Measurements from ENCODE around the gene GPR137.
A peak's percentile ranks its signal among the peaks of the same experiment; 100 is the strongest.
"Not testable (repeated sequence)": the region's sequence is repeated elsewhere in the genome, so short reads cannot be mapped to it uniquely, and the experiment has no call there.

The GPR137 gene, protein sequence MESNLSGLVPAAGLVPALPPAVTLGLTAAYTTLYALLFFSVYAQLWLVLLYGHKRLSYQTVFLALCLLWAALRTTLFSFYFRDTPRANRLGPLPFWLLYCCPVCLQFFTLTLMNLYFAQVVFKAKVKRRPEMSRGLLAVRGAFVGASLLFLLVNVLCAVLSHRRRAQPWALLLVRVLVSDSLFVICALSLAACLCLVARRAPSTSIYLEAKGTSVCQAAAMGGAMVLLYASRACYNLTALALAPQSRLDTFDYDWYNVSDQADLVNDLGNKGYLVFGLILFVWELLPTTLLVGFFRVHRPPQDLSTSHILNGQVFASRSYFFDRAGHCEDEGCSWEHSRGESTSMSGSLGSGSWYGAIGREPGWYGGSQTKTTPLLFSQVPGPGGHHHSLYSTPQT

GRCh38 chr11:64284962-64285884, at the start of gene GPR137:
Gene GPR137, plus strand, starts transcription at chr11:64285848. Its CDS starts 677 bp downstream, at chr11:64286525.
- peak; percentile 96 for DNase-seq

- DNase-seq = no peak
Measured at GRCh38 chr11:64237484-64237951, 48.1 kb upstream of the GPR137 start.

GRCh38 chr11:64238076-64238475, 47.6 kb upstream of the GPR137 start:
- no peak for DNase-seq

DNA sequence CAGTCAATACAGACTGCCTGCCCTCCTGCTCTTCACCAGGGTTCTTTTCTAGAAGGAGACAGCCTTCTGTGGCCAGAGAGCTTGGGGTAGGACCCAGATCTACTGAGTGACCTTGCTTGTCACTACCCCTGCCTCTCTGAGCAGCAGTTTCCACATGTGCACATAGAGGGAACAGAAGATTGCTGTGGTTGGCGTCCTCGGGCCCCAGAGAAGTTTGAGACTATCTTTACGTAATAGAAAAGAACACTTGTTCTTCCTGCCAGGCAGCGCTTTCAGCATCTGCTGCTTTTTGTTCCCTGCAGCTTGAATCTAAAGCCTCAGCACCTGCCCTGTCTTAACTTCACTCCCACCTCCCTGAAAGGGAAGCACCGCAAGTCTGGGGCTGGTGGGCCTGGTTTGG, 46.6 kb upstream of the GPR137 start:
- no peak for DNase-seq

DNA sequence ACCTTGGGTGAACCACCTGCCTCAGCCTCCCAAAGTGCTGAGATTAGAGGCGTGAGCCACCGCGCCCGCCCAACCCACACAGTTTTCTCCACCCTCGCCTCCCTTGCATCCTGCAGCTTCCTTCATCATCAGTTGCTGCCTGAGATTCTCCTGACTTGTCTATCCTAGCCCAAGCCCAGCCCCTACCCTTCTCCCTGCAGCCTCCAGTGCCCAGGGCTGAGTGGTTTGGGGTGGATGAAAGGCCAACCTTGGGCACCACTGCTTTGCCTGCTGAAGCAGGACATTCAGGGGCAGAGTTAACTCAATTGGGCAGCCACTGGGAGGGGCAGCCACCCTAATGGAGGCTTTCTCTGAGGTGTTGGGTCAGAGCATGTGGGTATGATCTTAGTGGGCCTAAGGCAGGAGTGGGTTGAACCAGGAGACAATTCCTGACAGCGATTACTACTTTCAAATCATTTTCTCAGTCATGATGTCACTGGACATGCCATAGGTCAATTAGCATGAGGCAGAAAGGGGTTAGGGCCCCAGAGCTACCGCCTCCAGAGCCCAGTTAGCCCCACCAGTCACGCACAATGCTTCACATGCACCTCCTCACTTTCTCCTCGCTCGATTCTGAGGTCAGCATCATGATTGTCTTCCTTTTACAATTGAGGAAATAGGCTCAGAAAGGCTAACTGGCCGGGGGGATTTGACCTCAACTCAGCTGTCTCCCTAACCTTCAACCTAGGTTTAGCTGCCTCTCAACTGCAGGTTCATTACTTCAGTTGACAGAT, 45.8 kb upstream of the GPR137 start:
- DNase-seq = no peak

DNA sequence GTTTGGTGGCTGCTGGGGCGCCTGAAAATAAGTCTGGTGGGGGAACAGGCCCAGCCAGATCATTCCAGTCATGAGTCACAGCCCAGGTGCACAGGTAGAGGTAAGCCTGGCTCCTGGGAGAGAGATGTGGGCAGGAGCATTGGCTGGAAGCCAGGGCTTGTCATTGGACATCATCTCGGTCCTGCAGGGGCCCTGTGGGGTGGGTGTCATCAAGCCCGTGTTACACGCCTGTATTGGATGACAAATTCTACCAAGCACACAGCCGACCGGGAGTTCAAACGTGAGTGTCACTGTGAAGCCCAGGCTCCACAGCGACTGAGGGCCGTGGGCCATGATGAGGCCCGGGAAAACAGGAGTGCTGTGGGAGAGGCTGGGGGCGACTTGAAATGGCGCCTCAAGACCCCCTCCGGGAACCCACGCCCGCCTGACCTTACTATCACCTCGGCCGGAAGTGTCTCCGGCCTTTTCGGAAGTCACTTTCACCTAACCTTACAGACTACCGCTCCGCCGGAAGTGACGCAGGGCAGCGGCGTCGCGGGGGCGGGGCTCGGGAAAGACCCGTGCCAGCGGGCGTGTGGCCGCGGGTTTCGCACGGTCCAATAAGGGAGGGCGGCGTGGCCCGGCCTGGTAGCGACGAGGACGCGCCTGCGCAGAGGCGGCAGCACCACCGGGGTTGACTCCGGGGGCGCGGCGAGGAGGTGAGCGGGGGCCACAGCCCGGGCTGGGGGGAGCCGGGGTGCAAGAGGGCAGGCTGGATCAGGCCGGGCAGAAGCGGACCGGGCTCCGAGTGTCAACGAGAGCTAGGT, 45.0 kb upstream of the GPR137 start, which contains the start of gene FKBP2:
Gene FKBP2 (plus strand): TSS at position 661 of the 806 bp plus-strand sequence. CDS start 1,293 bp downstream, outside the sequence.
- DNase-seq = peak; percentile 98

GRCh38 chr11:64241241-64241490, 44.5 kb upstream of the GPR137 start:
- peak; percentile 100 for DNase-seq

DNA sequence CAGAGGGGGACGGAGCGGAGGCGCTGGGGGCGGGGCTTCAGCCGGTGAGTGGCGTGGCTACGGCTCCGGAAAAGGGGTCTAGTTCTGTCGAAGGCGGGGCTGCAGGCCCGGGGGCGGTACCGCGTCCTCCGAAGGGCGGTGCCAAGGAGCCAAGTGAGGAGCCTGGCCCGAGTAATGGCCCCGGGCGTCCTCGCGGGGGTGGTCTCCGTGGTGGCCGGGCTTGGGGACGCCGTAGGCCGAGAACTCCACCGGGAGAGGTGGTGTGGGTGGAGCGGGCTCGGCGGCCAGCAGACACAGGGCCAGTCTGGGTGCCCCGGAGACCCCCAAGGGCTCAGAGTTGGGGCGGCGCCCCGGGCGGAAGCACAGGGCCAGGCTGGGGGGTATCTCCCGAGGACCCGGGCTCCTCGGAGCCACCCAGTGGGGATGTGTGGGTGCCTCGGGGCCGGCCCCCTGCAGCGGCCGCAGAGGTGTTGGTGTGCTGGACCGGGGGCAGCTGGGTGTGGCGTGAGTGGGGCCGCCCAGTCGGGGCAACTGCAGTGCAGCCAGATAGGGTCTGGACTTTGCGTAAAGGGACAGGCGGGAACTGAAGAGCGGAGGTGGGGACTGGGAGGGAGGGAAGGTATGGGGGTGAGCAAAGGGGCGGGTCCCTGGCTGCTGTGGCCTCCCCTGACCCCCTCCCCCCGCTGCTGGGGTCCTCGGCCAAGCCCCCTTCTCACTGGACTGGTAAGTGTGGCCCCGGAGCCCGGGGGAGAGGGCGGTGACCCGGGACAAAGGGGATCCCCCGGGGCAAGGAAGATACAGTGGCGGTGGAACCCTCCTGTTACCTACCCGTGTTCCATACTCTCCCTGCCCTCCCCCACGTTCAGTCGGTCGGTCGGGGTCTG, 43.9 kb upstream of the GPR137 start:
- DNase-seq = peak; percentile 63

- DNase-seq = no peak
Measured at GRCh38 chr11:64243236-64243854, 42.3 kb upstream of the GPR137 start.

GRCh38 chr11:64244107-64244506, 41.5 kb upstream of the GPR137 start:
- DNase-seq = no peak

GRCh38 chr11:64244966-64245365, 40.7 kb upstream of the GPR137 start:
- DNase-seq = no peak

DNA sequence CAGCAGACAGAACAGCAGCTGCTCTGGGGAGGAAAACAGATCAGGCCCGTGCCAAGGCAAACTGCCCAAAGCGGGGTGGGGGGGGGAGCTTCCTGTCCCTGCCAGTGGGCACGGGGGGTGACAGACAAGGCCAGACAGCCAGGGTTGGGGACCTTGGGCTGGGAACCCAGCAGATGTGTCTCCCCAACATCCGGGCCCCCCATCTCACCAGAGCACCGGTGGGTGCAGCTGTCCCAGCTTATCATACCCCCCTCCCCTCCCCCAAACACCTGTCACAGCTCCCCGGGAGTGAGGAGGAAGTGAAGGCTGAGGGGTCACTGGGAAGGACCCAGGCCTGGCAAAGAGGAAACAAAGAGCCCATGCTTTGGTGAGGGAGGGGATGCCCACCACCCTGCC, 40.2 kb upstream of the GPR137 start:
- DNase-seq = no peak

DNA sequence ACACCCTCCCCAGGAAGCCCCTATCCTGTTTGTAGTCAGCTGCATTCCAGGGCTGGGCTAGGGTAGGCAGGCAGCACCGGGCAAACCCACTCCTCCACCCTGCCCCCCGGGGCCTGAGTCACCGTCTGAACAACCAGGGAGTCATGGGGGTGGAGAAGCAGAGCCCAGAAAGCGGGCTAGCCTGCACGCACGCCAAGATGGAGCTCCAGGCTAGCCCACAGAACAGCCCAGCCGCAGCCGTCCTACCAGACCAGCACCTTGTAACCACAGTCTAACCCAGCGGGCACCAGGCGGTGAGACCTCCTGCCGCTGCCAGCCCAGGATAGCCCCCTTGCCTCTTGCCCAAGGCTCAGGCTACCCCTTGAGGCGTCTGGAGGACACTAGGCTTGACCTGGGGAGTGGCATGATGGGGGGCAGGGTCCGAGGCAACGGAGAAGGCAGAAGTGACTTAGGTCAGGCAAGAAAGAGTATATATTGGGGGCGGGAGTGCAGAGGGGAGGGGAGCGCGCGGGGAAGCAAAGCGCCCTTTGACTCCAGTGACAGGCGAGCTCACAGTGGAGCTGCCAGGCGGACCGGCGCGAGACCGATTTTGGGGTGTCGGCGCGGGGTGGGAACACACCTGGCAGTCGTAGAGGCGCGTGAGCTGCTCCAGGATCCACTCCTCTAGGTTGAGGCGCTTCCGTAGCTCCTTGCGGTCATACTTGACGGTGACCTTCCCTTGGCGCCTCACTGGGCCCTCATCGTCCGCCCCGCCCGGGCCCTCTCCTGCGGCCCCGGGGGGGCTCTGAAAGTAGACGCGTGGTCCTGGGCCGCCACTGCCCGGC, 39.6 kb upstream of the GPR137 start:
- peak; percentile 71 for DNase-seq

DNA sequence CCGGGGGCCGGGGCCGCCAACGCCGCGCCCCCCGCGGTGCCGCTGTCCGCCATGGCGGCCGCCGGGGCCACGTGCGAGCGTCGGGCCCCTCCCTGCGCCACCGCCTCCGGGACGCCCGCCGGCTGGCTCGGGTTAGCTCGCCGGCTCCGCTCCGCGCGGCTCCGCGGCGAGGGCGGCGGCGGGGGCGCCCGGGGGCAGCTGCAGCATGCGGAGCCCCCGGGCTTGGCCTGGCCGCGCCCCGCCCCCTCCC, 39.1 kb upstream of the GPR137 start:
- DNase-seq = not testable (repeated sequence)

DNA sequence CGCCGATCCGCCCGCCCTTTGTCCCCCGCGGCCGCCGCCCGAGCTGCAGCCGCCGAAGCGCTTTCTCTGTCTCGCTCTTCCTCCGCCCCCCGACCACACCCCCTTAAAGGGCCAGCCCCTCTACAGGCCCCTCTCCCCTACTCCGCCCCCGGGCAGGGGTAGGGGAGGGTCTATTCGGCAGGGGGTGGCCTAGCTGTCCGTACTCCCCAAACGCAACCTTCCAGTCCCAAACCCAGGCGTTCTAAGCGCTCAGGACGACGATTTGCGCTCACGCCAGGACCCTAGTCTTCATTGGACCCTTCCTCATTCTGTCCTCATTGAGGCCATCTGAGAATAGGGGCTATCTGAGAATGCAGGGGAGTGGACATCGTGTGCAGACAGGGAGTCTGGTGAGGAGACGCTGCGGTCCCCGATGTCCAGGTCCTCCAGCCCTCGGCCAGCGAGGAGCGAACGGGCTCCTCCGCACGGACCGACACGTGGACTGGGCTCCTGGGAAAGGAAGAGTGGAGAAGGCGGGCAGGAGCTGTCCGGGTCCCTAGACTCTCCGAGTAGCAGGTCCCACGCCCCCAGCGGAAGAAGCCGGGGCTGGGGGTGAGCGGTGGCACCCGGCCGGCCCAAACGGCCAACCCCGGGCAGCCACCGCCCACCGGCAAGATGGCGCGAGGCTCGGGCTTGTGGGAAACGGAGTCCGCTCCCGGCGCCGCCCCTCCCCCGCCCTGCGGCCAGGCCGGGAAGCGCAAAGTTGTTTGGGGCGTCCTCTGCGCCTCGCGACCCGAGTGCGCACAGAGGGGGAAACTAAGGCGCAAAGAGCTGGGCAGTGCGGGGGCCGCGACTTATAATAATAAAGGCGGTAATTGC, 38.5 kb upstream of the GPR137 start, which contains the start of gene PPP1R14B:
Gene PPP1R14B (minus strand): TSS at position 73 of the 858 bp plus-strand sequence. CDS start 270 bp downstream, outside the sequence.
- DNase-seq = peak; percentile 94

- peak; percentile 39 for DNase-seq
Measured at GRCh38 chr11:64247729-64248531, 37.7 kb upstream of the GPR137 start.

GRCh38 chr11:64248578-64248977, 37.1 kb upstream of the GPR137 start:
- no peak for DNase-seq

- DNase-seq = no peak
Measured at GRCh38 chr11:64249038-64249437, 36.6 kb upstream of the GPR137 start.
